Astrocyte (in vitro differentiated cells and primary cell): ENCODE results near the gene UBASH3A.

Source experiments
- EZH2 ChIP-seq: IDR thresholded peaks from 2 replicates; pipeline ENCODE4 v1.6.1; 2012; ENCODE audit warnings: mild to moderate bottlenecking, low read length, inconsistent platforms; ENCODE audit not compliant: insufficient read depth
- TF ChIP-seq, protein P1 (sequence below): IDR thresholded peaks from 2 replicates; pipeline ENCODE4 v1.5.1; 2011; ENCODE audit warnings: low read depth, mild to moderate bottlenecking, inconsistent platforms, low read length, moderate library complexity; ENCODE audit not compliant: insufficient read depth

DNA sequence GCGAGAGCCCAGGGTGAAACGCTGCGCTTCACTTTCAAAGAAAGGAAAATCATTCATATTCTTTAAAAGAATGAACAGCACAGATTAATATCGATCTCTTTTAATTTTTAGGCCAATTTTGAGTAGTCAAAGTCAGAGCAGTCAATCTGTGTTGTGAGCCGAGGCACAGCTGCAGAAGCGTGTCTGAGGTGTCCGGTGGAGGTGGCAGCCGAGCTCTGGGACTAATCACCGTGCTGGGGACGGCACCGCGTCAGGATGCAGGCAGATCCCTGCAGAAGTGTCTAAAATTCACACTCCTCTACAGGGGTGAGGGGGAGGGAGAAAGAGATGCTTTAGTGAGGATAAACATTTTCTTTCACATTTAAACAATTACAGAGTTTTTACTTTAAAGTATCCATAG lies 41.5 kb upstream of the UBASH3A start:
- TF ChIP-seq, protein P1, sequence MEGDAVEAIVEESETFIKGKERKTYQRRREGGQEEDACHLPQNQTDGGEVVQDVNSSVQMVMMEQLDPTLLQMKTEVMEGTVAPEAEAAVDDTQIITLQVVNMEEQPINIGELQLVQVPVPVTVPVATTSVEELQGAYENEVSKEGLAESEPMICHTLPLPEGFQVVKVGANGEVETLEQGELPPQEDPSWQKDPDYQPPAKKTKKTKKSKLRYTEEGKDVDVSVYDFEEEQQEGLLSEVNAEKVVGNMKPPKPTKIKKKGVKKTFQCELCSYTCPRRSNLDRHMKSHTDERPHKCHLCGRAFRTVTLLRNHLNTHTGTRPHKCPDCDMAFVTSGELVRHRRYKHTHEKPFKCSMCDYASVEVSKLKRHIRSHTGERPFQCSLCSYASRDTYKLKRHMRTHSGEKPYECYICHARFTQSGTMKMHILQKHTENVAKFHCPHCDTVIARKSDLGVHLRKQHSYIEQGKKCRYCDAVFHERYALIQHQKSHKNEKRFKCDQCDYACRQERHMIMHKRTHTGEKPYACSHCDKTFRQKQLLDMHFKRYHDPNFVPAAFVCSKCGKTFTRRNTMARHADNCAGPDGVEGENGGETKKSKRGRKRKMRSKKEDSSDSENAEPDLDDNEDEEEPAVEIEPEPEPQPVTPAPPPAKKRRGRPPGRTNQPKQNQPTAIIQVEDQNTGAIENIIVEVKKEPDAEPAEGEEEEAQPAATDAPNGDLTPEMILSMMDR = no peak
- no peak for TF ChIP-seq EZH2
